Spleen (tissue), 11 donors: ENCODE measurements around the gene PRXL2C. TPM values are rescaled to one million over a fixed set of nuclear protein-coding genes. Genes with fewer than 3 reads are reported as not detected.

Source experiments
- DNase-seq: peaks from one replicate; pipeline ENCODE4 v3.0.0-alpha.2; 2020
- H3K27ac ChIP-seq, 8 donors: fragments of 200-600 bp; sonication (generic) in 7 of 8; 1 replicate in 4 of 8; 2 replicates in 4 of 8; pipeline versions ENCODE4 v1.5.0 to v1.8.0; 2016 to 2021; ENCODE audit warnings: inconsistent platforms in 4 of 8, mild to moderate bottlenecking in 4 of 8, moderate library complexity in 1 of 8
- H3K27me3 ChIP-seq, 7 donors: fragments of 200-600 bp; sonication (generic) in 6 of 7; replicated peaks in 1 of 7; 1 replicate in 4 of 7; 2 replicates in 3 of 7; pipeline versions ENCODE4 v1.5.0 to v1.8.0; 2016 to 2021; ENCODE audit warnings: inconsistent platforms in 3 of 7, mild to moderate bottlenecking in 1 of 7
- H3K36me3 ChIP-seq, 6 donors: fragments of 200-600 bp; sonication (generic) in 5 of 6; 1 replicate in 4 of 6; 2 replicates in 2 of 6; pipeline versions ENCODE4 v1.5.0 to v1.8.0; 2016 to 2021; ENCODE audit warnings: inconsistent platforms in 2 of 6
- H3K4me1 ChIP-seq, 6 donors: fragments of 200-600 bp; sonication (generic) in 5 of 6; 1 replicate in 3 of 6; 2 replicates in 3 of 6; pipeline versions ENCODE4 v1.5.0 to v1.8.0; 2016 to 2021; ENCODE audit warnings: inconsistent platforms in 3 of 6
- H3K4me3 ChIP-seq, 8 donors: fragments of 200-600 bp; sonication (generic) in 7 of 8; 1 replicate in 4 of 8; 2 replicates in 4 of 8; pipeline versions ENCODE4 v1.5.0 to v1.8.0; 2016 to 2021; ENCODE audit warnings: inconsistent platforms in 4 of 8, mild to moderate bottlenecking in 4 of 8, moderate library complexity in 2 of 8
- H3K9me3 ChIP-seq, 8 donors: fragments of 200-600 bp; sonication (generic) in 7 of 8; 1 replicate in 4 of 8; 2 replicates in 4 of 8; pipeline versions ENCODE4 v1.5.0 to v1.8.0; 2016 to 2021; ENCODE audit warnings: inconsistent platforms in 4 of 8
- POLR2A ChIP-seq, 3 donors: fragments of 450-650 bp; IDR thresholded peaks; one replicate each; pipeline ENCODE4 v1.5.1; 2017; ENCODE audit warnings: antibody characterized with exemption in 3 of 3, mild to moderate bottlenecking in 1 of 3
- POLR2AphosphoS5 ChIP-seq, 3 donors: sonication (generic); formaldehyde crosslinking; IDR thresholded peaks; one replicate each; pipeline ENCODE4 v1.5.1; 2017; ENCODE audit warnings: antibody characterized with exemption in 3 of 3
- WGBS, 5 donors: extraction: QIAGEN DNeasy Blood & Tissue Kit in 3 of 5; methylation state at CpG; one replicate each; pipeline versions ENCODE4 v1.1.5 to v1.1.7; 2013 to 2018; 5-methylcytosine and 5-hydroxymethylcytosine counted together
- intact Hi-C: fragments of 100-400 bp; cut with DNase I; formaldehyde crosslinking; loops from one replicate; pipeline ENCODE4 v1.15.0; 2023; ENCODE audit warnings: low total_unique reads
- polyA plus RNA-seq, 3 donors: library from polyadenylated mRNA; stranded (reverse); fragments of 200-250 nt; gene quantifications; one replicate each; pipeline ENCODE4 v1.2.1, GENCODE V29; 2013
- total RNA-seq, 7 donors: library from RNA; depleted of rRNA in 3 of 7; stranded (reverse); fragments of >200 nt in 3 of 7; fragmentation: NEBNext Ultra II Directional in 4 of 7; extraction: Animal tissue kit (Norgen Biotek cat#: 25700) in 4 of 7; gene quantifications; one replicate each; pipeline versions ENCODE4 v1.1.0 to v1.2.1, GENCODE V29; 2016 to 2021
- TF ChIP-seq, protein P1 (sequence below), 11 experiments: fragments of 200-600 bp in 7 of 11; fragments of 450-650 bp in 4 of 11; sonication (generic) in 4 of 11; IDR thresholded peaks in 8 of 11; conservative IDR thresholded peaks in 3 of 11; 1 replicate in 7 of 11; 2 replicates in 4 of 11; pipeline versions ENCODE4 v1.4.0 to v1.8.0; 2016 to 2021; ENCODE audit warnings: antibody characterized with exemption in 11 of 11, inconsistent platforms in 4 of 11, mild to moderate bottlenecking in 1 of 11
- donor health status: healthy with polysubstance abuse.
- donor health status: DM: no; HTN: no; CAD: no; lungs with moderate emphysema.
- donor health status: DM: no; HTN: no; CAD: no.
- donor health status: Bipolar disorder and iron deficiency.
- donor health status: healthy.
- donor health status: DM: no; HTN: no; CAD: no.
- donor health status: DM: yes; HTN: yes; CAD: no.

The PRXL2C gene
- total and polyA plus RNA-seq, 10 donors, result 5.4 to 20.1 (median 14.2) TPM

DNA sequence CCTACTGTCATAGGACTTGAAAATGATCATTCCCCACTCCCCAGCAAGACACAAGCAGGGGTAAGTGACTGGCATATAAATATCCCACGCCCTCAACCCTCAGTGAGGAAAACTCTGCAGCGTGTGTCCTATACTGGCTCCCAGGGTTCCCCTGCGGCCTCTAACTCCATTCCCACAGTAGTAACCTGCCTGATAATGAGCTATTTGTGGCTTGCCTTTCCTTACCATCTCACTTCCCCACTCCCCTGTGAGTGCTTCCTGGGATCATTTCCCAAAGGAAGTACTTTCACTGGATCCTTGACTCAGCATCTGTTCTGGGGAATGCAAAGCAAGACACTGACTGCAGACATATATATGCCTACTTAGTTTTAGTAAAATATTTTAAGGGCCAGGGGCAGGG, 49.8 kb downstream of the PRXL2C start:
- 83 to 92% (median 88%) methylated on average over 3 of the region's 3 CpGs for WGBS, 5 donors
- Histone ChIP-seq H3K27me3 (no peaks in the 10 kb centered on the region), H3K36me3 (no peaks in the 10 kb centered on the region), H3K4me3 (no peak overlapping the region), H3K27ac (no peak overlapping the region), H3K9me3 (no peaks in the 10 kb centered on the region), H3K4me1 (no peaks in the 10 kb centered on the region)
- no peak for TF ChIP-seq POLR2AphosphoS5 (IDR thresholded peaks at IDR 0.05)
- no peak for TF ChIP-seq POLR2A (IDR thresholded peaks at IDR 0.05)
- TF ChIP-seq, protein P1, sequence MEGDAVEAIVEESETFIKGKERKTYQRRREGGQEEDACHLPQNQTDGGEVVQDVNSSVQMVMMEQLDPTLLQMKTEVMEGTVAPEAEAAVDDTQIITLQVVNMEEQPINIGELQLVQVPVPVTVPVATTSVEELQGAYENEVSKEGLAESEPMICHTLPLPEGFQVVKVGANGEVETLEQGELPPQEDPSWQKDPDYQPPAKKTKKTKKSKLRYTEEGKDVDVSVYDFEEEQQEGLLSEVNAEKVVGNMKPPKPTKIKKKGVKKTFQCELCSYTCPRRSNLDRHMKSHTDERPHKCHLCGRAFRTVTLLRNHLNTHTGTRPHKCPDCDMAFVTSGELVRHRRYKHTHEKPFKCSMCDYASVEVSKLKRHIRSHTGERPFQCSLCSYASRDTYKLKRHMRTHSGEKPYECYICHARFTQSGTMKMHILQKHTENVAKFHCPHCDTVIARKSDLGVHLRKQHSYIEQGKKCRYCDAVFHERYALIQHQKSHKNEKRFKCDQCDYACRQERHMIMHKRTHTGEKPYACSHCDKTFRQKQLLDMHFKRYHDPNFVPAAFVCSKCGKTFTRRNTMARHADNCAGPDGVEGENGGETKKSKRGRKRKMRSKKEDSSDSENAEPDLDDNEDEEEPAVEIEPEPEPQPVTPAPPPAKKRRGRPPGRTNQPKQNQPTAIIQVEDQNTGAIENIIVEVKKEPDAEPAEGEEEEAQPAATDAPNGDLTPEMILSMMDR (IDR thresholded peaks at IDR 0.05 in 8 of 11, conservative IDR thresholded peaks at IDR 0.05 in 3 of 11), result no peak
- DNase-seq, result no peak
- intact Hi-C loops, result no loop called here

DNA sequence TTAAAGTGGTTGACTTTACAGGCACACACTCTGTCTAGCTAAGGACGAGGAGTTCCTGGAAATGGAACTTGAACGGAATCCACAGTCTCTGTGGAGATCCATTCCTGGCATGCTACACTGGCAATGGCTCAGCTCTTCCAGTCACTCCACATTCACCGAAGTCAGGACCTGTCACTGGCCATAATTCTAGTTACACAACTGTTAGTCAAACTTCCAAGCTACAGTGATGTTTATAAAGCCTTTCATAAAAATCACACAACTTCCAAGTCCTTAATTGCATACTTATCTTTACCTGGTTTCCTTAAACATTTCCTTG, 51.2 kb downstream of the PRXL2C start:
- DNase-seq, result no peak
- no peak overlapping the region for H3K4me3 ChIP-seq
- H3K27ac ChIP-seq, result no peak overlapping the region
- intact Hi-C loops, result no loop called here
- no peaks in the 10 kb centered on the region for H3K4me1 ChIP-seq
- H3K36me3 ChIP-seq, result no peaks in the 10 kb centered on the region
- TF ChIP-seq POLR2A (IDR thresholded peaks at IDR 0.05), result no peak
- no peak for TF ChIP-seq POLR2AphosphoS5 (IDR thresholded peaks at IDR 0.05)
- TF ChIP-seq, protein P1 (IDR thresholded peaks at IDR 0.05 in 8 of 11, conservative IDR thresholded peaks at IDR 0.05 in 3 of 11), result no peak
- H3K9me3 ChIP-seq, result no peaks in the 10 kb centered on the region
- H3K27me3 ChIP-seq, result no peaks in the 10 kb centered on the region
- WGBS, 5 donors, result 77 to 90% (median 85%) methylated on average over 3 of the region's 3 CpGs

DNA sequence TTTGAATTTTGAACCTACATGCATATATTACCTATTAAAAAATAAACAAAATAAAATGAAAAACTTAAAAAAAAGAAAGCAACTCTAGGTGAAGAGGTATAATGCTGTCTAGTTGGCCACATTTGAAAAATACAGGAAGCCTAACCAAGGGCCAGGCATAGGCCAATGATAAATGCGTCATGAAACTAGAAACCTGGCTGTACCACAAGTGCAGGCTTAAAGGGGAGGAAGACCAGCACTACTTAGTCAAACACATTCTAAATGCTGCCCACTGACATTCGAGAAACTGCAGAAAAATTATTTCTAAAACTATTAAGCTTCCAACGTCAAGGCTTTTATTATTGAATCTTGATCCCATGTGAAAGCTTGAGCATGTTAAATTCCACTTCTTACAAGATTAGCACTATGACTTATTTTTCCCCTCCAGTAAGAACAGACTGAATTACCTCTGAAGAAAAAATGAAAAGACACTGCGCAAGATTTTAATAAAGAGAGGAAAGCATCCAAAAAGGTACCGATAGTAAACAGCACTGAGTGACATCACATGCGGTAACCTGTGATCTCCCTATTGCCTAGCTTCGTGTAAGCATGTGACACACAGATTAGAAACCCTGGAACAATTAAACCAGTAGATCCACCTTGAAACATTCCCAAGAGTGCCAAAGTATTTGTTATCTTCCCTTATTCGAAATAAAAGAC, 51.7 kb downstream of the PRXL2C start:
- TF ChIP-seq POLR2AphosphoS5 (IDR thresholded peaks at IDR 0.05) (no peak), POLR2A (IDR thresholded peaks at IDR 0.05) (no peak)
- TF ChIP-seq, protein P1 (IDR thresholded peaks at IDR 0.05 in 8 of 11, conservative IDR thresholded peaks at IDR 0.05 in 3 of 11), result no peak
- DNase-seq, result no peak
- 83 to 92% (median 88%) methylated on average over 8 of the region's 8 CpGs for WGBS, 5 donors
- Histone ChIP-seq H3K4me3 (no peak overlapping the region), H3K27ac (no peak overlapping the region), H3K4me1 (no peaks in the 10 kb centered on the region), H3K27me3 (no peaks in the 10 kb centered on the region), H3K36me3 (no peaks in the 10 kb centered on the region), H3K9me3 (no peaks in the 10 kb centered on the region)
- intact Hi-C loops, result no loop called here

DNA sequence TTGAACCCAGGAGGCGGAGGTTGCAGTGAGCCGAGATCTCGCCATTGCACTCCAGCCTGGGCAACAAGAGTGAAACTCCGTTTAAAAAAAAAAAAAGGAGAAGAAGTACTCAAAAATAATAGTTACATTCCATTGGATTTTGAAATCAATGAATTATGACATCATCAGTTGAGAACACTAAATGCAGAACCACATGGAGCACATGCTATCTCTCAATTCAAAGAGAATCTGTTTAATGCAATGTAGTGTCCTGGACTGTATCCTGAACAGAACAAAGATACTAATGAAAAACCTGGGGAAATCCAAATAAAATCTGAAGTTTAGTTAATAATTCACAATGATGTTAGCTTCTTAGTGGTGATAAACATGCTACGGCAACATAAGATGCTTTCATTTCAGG, 55.8 kb downstream of the PRXL2C start:
- no peaks in the 10 kb centered on the region for H3K4me1 ChIP-seq
- H3K4me3 ChIP-seq, result no peak overlapping the region
- TF ChIP-seq POLR2AphosphoS5 (IDR thresholded peaks at IDR 0.05) (no peak), POLR2A (IDR thresholded peaks at IDR 0.05) (no peak)
- TF ChIP-seq, protein P1 (IDR thresholded peaks at IDR 0.05 in 8 of 11, conservative IDR thresholded peaks at IDR 0.05 in 3 of 11), result no peak
- H3K27me3 ChIP-seq, result no peaks in the 10 kb centered on the region
- intact Hi-C loops, result no loop called here
- H3K27ac ChIP-seq, result no peak overlapping the region
- WGBS, 5 donors, result 88 to 95% (median 92%) methylated on average over 5 of the region's 5 CpGs
- H3K9me3 ChIP-seq, result no peaks in the 10 kb centered on the region
- DNase-seq, result no peak
- H3K36me3 ChIP-seq, result no peaks in the 10 kb centered on the region
